Peyer's patch (tissue), 4 donors: ENCODE data around the gene DVL3.

Source experiments
- CTCF ChIP-seq, 6 experiments: fragments of 450-650 bp in 4 of 6; fragments of 200-600 bp in 2 of 6; sonication (generic) in 1 of 6; IDR thresholded peaks; one replicate each; pipeline ENCODE4 v1.5.1; 2017 to 2019; ENCODE audit warnings: antibody characterized with exemption in 6 of 6, mild to moderate bottlenecking in 3 of 6, moderate library complexity in 1 of 6
- POLR2A ChIP-seq, 2 donors: fragments of 450-650 bp; IDR thresholded peaks; one replicate each; pipeline ENCODE4 v1.5.1; 2017; ENCODE audit warnings: antibody characterized with exemption in 2 of 2, mild to moderate bottlenecking in 2 of 2, moderate library complexity in 2 of 2

GRCh38 chr3:184176377-184177330 lies 21.5 kb downstream of the DVL3 start:
- TF ChIP-seq CTCF (IDR thresholded peaks at IDR 0.05) (no peak), POLR2A (IDR thresholded peaks at IDR 0.05) (no peak)
